IPS-18a (cell line): ENCODE results near the gene CYP3A4.
"Not testable (repeated sequence)": the region's sequence is repeated elsewhere in the genome, so short reads cannot be mapped to it uniquely, and the experiment has no call there.

Source experiments
- H3K27ac ChIP-seq: one replicate; pipeline ENCODE4 v1.5.1; 2013; ENCODE audit warnings: low read length
- H3K27me3 ChIP-seq: one replicate; pipeline ENCODE4 v1.6.1; 2013; ENCODE audit warnings: mild to moderate bottlenecking, low read length; ENCODE audit not compliant: control insufficient read depth, insufficient read depth
- H3K36me3 ChIP-seq: one replicate; pipeline ENCODE4 v1.6.1; 2013; ENCODE audit warnings: low read depth, low read length; ENCODE audit not compliant: control insufficient read depth
- H3K4me1 ChIP-seq: one replicate; pipeline ENCODE4 v1.6.1; 2013; ENCODE audit warnings: low read depth, low read length; ENCODE audit not compliant: control insufficient read depth
- H3K4me3 ChIP-seq: one replicate; pipeline ENCODE4 v1.5.1; 2013; ENCODE audit warnings: low read length
- H3K9ac ChIP-seq: one replicate; pipeline ENCODE4 v1.6.1; 2013; ENCODE audit warnings: mild to moderate bottlenecking, low read length, moderate library complexity
- H3K9me3 ChIP-seq: one replicate; pipeline ENCODE4 v1.6.1; 2013; ENCODE audit warnings: low read depth, low read length; ENCODE audit not compliant: control insufficient read depth

Gene CYP3A4

GRCh38 chr7:99791021-99791420, 7.0 kb upstream of the CYP3A4 start:
- Histone ChIP-seq H3K36me3 (no peaks in the 10 kb centered on the region), H3K9ac (no peak overlapping the region), H3K4me1 (no peaks in the 10 kb centered on the region), H3K4me3 (no peak overlapping the region), H3K27me3 (no peaks in the 10 kb centered on the region), H3K9me3 (no peaks in the 10 kb centered on the region), H3K27ac (no peak overlapping the region)

- H3K36me3 ChIP-seq: no peaks in the 10 kb centered on the region
- no peaks in the 10 kb centered on the region for H3K27me3 ChIP-seq
- no peaks in the 10 kb centered on the region for H3K4me1 ChIP-seq
- no peak overlapping the region for H3K4me3 ChIP-seq
- H3K9me3 ChIP-seq: no peaks in the 10 kb centered on the region
- no peak overlapping the region for H3K9ac ChIP-seq
- no peak overlapping the region for H3K27ac ChIP-seq
Observed at GRCh38 chr7:99790407-99790806, 6.4 kb upstream of the CYP3A4 start.

- no peak overlapping the region for H3K9ac ChIP-seq
- no peak overlapping the region for H3K27ac ChIP-seq
- H3K36me3 ChIP-seq: no peaks in the 10 kb centered on the region
- H3K27me3 ChIP-seq: no peaks in the 10 kb centered on the region
- H3K9me3 ChIP-seq: no peaks in the 10 kb centered on the region
- no peak overlapping the region for H3K4me3 ChIP-seq
- H3K4me1 ChIP-seq: no peaks in the 10 kb centered on the region
Observed at GRCh38 chr7:99789441-99790070, 5.6 kb upstream of the CYP3A4 start.

- Histone ChIP-seq H3K9me3 (no peaks in the 10 kb centered on the region), H3K4me1 (no peaks in the 10 kb centered on the region), H3K27ac (no peak overlapping the region), H3K9ac (no peak overlapping the region), H3K4me3 (no peak overlapping the region), H3K36me3 (no peaks in the 10 kb centered on the region), H3K27me3 (no peaks in the 10 kb centered on the region)
Observed at GRCh38 chr7:99788554-99788953, 4.6 kb upstream of the CYP3A4 start.

- no peaks in the 10 kb centered on the region for H3K36me3 ChIP-seq
- no peak overlapping the region for H3K9ac ChIP-seq
- no peaks in the 10 kb centered on the region for H3K9me3 ChIP-seq
- no peaks in the 10 kb centered on the region for H3K27me3 ChIP-seq
- no peaks in the 10 kb centered on the region for H3K4me1 ChIP-seq
- H3K27ac ChIP-seq: no peak overlapping the region
- H3K4me3 ChIP-seq: no peak overlapping the region
Observed at GRCh38 chr7:99786726-99787335, 2.8 kb upstream of the CYP3A4 start.

GRCh38 chr7:99785654-99786053, 1.7 kb upstream of the CYP3A4 start:
- not testable (repeated sequence) for H3K27ac ChIP-seq, H3K27me3 ChIP-seq, H3K4me3 ChIP-seq, H3K36me3 ChIP-seq, H3K9ac ChIP-seq, H3K4me1 ChIP-seq, H3K9me3 ChIP-seq

GRCh38 chr7:99782012-99782953, 1.7 kb downstream of the CYP3A4 start:
- no peaks in the 10 kb centered on the region for H3K4me1 ChIP-seq
- no peaks in the 10 kb centered on the region for H3K9me3 ChIP-seq
- H3K27me3 ChIP-seq: no peaks in the 10 kb centered on the region
- H3K27ac ChIP-seq: no peak overlapping the region
- no peak overlapping the region for H3K4me3 ChIP-seq
- H3K9ac ChIP-seq: no peak overlapping the region
- H3K36me3 ChIP-seq: no peaks in the 10 kb centered on the region

GRCh38 chr7:99780588-99780987, 3.4 kb downstream of the CYP3A4 start:
- no peaks in the 10 kb centered on the region for H3K36me3 ChIP-seq
- H3K4me3 ChIP-seq: no peak overlapping the region
- no peaks in the 10 kb centered on the region for H3K9me3 ChIP-seq
- no peak overlapping the region for H3K9ac ChIP-seq
- H3K27ac ChIP-seq: no peak overlapping the region
- no peaks in the 10 kb centered on the region for H3K4me1 ChIP-seq
- no peaks in the 10 kb centered on the region for H3K27me3 ChIP-seq

GRCh38 chr7:99779949-99780348, 4.0 kb downstream of the CYP3A4 start:
- Histone ChIP-seq H3K27ac (no peak overlapping the region), H3K9ac (no peak overlapping the region), H3K27me3 (no peaks in the 10 kb centered on the region), H3K4me3 (no peak overlapping the region), H3K9me3 (no peaks in the 10 kb centered on the region), H3K36me3 (no peaks in the 10 kb centered on the region), H3K4me1 (no peaks in the 10 kb centered on the region)

- H3K36me3 ChIP-seq: no peaks in the 10 kb centered on the region
- H3K27me3 ChIP-seq: no peaks in the 10 kb centered on the region
- H3K4me1 ChIP-seq: no peaks in the 10 kb centered on the region
- no peak overlapping the region for H3K4me3 ChIP-seq
- no peak overlapping the region for H3K9ac ChIP-seq
- H3K9me3 ChIP-seq: no peaks in the 10 kb centered on the region
- H3K27ac ChIP-seq: no peak overlapping the region
Observed at GRCh38 chr7:99778880-99779279, 5.1 kb downstream of the CYP3A4 start.

GRCh38 chr7:99773395-99773794, 10.6 kb downstream of the CYP3A4 start:
- not testable (repeated sequence) for H3K9me3 ChIP-seq, H3K9ac ChIP-seq, H3K4me1 ChIP-seq, H3K27ac ChIP-seq, H3K36me3 ChIP-seq, H3K4me3 ChIP-seq, H3K27me3 ChIP-seq
